Left lung (tissue), 10 donors: ENCODE results near the gene ETFRF1. TPM values are rescaled to one million over a fixed set of nuclear protein-coding genes. Genes with fewer than 3 reads are reported as not detected.
A peak's percentile ranks its signal among the peaks of the same experiment; 100 is the strongest.

Experiments
- ATAC-seq: fragments of 200-7000 bp; cut with Tn5 transposase; one replicate; pipeline ENCODE4 v1.9.1; 2020; ENCODE audit warnings: moderate library complexity
- DNase-seq, 4 donors: peaks; one replicate each; pipeline ENCODE4 v3.0.0-alpha.2; 2013 to 2020
- H3K27ac ChIP-seq, 2 donors: fragments of 200-600 bp; sonication (generic) in 1 of 2; one replicate each; pipeline versions ENCODE4 v1.5.0 to v1.8.0; 2020 to 2021
- H3K27me3 ChIP-seq, 2 donors: fragments of 200-600 bp; sonication (generic) in 1 of 2; one replicate each; pipeline versions ENCODE4 v1.5.0 to v1.8.0; 2020 to 2021
- H3K36me3 ChIP-seq, 2 donors: fragments of 200-600 bp; sonication (generic) in 1 of 2; one replicate each; pipeline versions ENCODE4 v1.5.0 to v1.8.0; 2020 to 2021
- H3K4me1 ChIP-seq, 2 donors: fragments of 200-600 bp; one replicate each; pipeline ENCODE4 v1.8.0; 2021
- H3K4me3 ChIP-seq, 2 donors: fragments of 200-600 bp; sonication (generic) in 1 of 2; one replicate each; pipeline versions ENCODE4 v1.5.0 to v1.8.0; 2020 to 2021; ENCODE audit warnings: mild to moderate bottlenecking in 1 of 2
- H3K9me3 ChIP-seq, 2 donors: fragments of 200-600 bp; sonication (generic) in 1 of 2; one replicate each; pipeline versions ENCODE4 v1.5.0 to v1.8.0; 2020 to 2021
- intact Hi-C, 2 donors: fragments of 100-400 bp; cut with DNase I; formaldehyde crosslinking; loops; one replicate each; pipeline versions ENCODE4 v1.11.2 to v1.14.2; 2022
- polyA plus RNA-seq, 6 donors: library from polyadenylated mRNA; unstranded; fragments of 120-200 nt; gene quantifications; one replicate each; pipeline ENCODE4 v1.2.1, GENCODE V29; 2013; ENCODE audit not compliant: insufficient read length in 6 of 6
- total RNA-seq, 2 donors: library from RNA; stranded (reverse); fragmentation: NEBNext Ultra II Directional; extraction: Animal tissue kit (Norgen Biotek cat#: 25700); gene quantifications; one replicate each; pipeline ENCODE4 v1.2.1, GENCODE V29; 2021
- TF ChIP-seq, protein P1 (sequence below), 2 donors: fragments of 200-600 bp; sonication (generic) in 1 of 2; IDR thresholded peaks; one replicate each; pipeline versions ENCODE4 v1.5.0 to v1.8.0; 2021; ENCODE audit warnings: antibody characterized with exemption in 2 of 2
- donor health status: DM: no; HTN: yes; CAD: no.
- donor health status: DM: no; HTN: no; CAD: no.

Gene ETFRF1
- total and polyA plus RNA-seq, 8 donors: 17.1 to 27.0 (median 25.7) TPM

- Histone ChIP-seq H3K27ac (no peak overlapping the region), H3K9me3 (no peaks in the 10 kb centered on the region), H3K27me3 (no peaks in the 10 kb centered on the region), H3K4me1 (peaks cover 0 to 8% of the 10 kb centered on the region in 2 donors), H3K36me3 (peaks cover 3 to 18% of the 10 kb centered on the region in 2 donors), H3K4me3 (no peak overlapping the region)
- no peak for DNase-seq
- intact Hi-C loops: no loop called here
- TF ChIP-seq, protein P1, sequence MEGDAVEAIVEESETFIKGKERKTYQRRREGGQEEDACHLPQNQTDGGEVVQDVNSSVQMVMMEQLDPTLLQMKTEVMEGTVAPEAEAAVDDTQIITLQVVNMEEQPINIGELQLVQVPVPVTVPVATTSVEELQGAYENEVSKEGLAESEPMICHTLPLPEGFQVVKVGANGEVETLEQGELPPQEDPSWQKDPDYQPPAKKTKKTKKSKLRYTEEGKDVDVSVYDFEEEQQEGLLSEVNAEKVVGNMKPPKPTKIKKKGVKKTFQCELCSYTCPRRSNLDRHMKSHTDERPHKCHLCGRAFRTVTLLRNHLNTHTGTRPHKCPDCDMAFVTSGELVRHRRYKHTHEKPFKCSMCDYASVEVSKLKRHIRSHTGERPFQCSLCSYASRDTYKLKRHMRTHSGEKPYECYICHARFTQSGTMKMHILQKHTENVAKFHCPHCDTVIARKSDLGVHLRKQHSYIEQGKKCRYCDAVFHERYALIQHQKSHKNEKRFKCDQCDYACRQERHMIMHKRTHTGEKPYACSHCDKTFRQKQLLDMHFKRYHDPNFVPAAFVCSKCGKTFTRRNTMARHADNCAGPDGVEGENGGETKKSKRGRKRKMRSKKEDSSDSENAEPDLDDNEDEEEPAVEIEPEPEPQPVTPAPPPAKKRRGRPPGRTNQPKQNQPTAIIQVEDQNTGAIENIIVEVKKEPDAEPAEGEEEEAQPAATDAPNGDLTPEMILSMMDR (IDR thresholded peaks at IDR 0.05): no peak
- ATAC-seq: no peak
Measured at GRCh38 chr12:25236626-25237025, 41.6 kb downstream of the ETFRF1 start.

GRCh38 chr12:25241167-25242020, 46.4 kb downstream of the ETFRF1 start:
- Histone ChIP-seq H3K27me3 (no peaks in the 10 kb centered on the region), H3K4me1 (peaks cover 0 to 15% of the 10 kb centered on the region in 2 donors), H3K9me3 (no peaks in the 10 kb centered on the region), H3K36me3 (peaks cover 0 to 16% of the 10 kb centered on the region in 2 donors), H3K27ac (no peak overlapping the region), H3K4me3 (no peak overlapping the region)
- ATAC-seq: peak; percentile 68
- TF ChIP-seq, protein P1 (IDR thresholded peaks at IDR 0.05): peak; percentile 45 to 76
- peak in 1 of 4 donors; percentile 57 for DNase-seq
- intact Hi-C loops: no loop called here

DNA sequence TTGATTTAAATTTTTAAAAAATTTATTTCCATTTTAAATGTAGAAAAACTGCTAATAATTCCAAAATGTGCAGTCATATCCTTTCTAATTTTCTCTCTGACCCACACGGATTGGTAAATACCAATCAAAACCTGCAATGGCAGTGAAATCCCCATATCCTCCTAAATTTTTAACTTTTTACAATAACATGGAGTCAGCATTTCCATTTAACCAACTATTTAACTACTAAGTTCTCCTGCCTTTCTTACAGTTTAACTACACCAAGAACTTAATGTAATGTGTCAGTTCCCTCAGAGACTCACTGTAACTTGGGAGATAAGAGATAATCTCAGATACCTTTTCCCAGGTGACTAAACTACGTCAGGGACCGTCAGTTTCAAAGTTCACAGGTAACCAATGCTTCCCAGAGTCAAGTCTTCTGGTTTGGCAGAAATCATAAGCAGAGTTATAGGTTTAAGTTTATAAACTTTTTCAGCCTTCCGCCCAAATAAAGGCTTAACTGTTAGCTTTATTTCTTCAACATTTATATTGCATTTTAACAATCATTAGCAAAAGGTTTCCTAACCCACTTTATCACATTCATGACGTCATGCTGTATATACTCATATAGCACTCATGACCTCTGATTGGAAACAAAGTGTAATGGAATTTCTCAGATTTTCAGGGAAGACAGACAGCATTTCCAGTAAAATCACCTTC, 48.1 kb downstream of the ETFRF1 start:
- intact Hi-C loops: no loop called here
- no peaks in the 10 kb centered on the region for H3K9me3 ChIP-seq
- peaks cover 0 to 6% of the 10 kb centered on the region in 2 donors for H3K36me3 ChIP-seq
- H3K27me3 ChIP-seq: no peaks in the 10 kb centered on the region
- no peak for ATAC-seq
- TF ChIP-seq, protein P1 (IDR thresholded peaks at IDR 0.05): no peak
- H3K27ac ChIP-seq: no peak overlapping the region
- peaks cover 0 to 23% of the 10 kb centered on the region in 2 donors for H3K4me1 ChIP-seq
- no peak for DNase-seq
- no peak overlapping the region for H3K4me3 ChIP-seq

DNA sequence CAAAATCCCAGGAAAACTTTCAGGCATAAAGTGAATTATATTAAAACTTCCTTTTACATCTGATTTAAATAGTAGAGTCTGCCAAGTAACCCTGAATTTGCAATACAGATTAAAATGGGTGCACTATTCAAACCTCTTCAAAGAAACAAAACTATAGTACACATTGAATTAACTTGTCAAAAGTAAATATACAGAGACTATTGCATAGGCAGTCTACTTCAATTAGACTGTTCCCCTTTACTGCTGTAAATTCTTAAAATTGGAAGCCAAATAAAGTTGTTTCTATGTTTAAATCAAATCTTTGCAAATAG, 48.6 kb downstream of the ETFRF1 start:
- TF ChIP-seq, protein P1 (IDR thresholded peaks at IDR 0.05): no peak
- Histone ChIP-seq H3K9me3 (no peaks in the 10 kb centered on the region), H3K27ac (no peak overlapping the region), H3K36me3 (peaks cover 0 to 6% of the 10 kb centered on the region in 2 donors), H3K4me3 (no peak overlapping the region), H3K27me3 (no peaks in the 10 kb centered on the region), H3K4me1 (peaks cover 0 to 27% of the 10 kb centered on the region in 2 donors)
- ATAC-seq: no peak
- intact Hi-C loops: no loop called here
- no peak for DNase-seq

GRCh38 chr12:25245491-25245890, 50.5 kb downstream of the ETFRF1 start:
- H3K36me3 ChIP-seq: peaks cover 0 to 6% of the 10 kb centered on the region in 2 donors
- DNase-seq: no peak
- no peaks in the 10 kb centered on the region for H3K27me3 ChIP-seq
- H3K9me3 ChIP-seq: no peaks in the 10 kb centered on the region
- intact Hi-C loops: no loop called here
- H3K4me1 ChIP-seq: peaks cover 0 to 41% of the 10 kb centered on the region in 2 donors
- H3K27ac ChIP-seq: no peak overlapping the region
- TF ChIP-seq, protein P1 (IDR thresholded peaks at IDR 0.05): no peak
- H3K4me3 ChIP-seq: no peak overlapping the region
- no peak for ATAC-seq
